GM18505 (cell line): ENCODE results near the gene CMTM5.

Experiments used
- ATAC-seq: cut with Tn5 transposase; IDR thresholded peaks from one replicate; pipeline ENCODE4 v1.9.1; 2021; ENCODE audit not compliant: unreplicated experiment
- POLR2A ChIP-seq: IDR thresholded peaks from 4 replicates; pipeline ENCODE4 v1.6.1; 2011; ENCODE audit warnings: borderline replicate concordance; ENCODE audit not compliant: insufficient read depth, insufficient read length; ENCODE audit errors: extremely low read depth

The CMTM5 gene

GRCh38 chr14:23401291-23401690 lies 24.4 kb downstream of the CMTM5 start:
- TF ChIP-seq POLR2A, result no peak
- ATAC-seq, result no peak

DNA sequence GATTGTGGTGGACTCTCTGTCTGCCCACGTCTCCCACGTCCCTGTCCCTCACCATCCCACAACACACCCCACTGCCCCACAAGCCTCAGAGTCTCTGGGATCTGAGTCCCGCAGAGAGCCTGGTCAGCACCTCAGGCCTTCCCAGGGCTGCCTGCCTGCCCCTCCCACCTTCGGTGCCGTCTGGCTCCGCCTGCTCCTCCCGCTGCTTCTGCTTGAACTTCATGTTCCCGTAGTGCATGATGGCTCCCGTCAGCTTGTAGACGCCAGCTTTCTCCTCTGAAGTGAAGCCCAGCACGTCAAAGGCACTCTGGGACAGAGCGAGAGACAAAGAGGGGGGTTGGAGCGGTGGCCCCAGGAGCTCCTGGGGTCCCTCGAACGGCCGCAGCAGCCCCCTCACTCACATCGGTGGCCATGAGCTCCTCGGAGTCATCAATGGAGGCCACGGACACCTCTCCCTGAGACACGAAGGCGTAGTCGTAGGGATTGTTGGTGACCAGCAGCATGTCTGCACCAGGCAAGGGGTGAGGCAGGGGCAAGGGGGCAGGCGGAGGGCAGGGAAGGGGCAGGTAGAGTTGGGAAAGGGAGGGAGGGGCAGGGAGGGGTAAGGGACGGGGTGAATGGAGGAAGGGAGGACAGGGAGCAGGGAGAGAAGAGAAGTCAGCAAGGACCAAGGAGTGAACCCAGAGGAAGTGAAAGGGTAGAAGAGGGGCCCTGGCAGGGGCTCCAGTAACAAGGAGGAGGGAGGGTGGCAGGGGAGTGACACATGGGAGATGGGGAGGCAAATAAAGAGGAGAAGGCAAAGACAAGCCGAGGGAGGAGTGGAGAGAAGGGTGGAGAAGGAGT lies 25.7 kb downstream of the CMTM5 start:
- TF ChIP-seq POLR2A, result no peak
- no peak for ATAC-seq

DNA sequence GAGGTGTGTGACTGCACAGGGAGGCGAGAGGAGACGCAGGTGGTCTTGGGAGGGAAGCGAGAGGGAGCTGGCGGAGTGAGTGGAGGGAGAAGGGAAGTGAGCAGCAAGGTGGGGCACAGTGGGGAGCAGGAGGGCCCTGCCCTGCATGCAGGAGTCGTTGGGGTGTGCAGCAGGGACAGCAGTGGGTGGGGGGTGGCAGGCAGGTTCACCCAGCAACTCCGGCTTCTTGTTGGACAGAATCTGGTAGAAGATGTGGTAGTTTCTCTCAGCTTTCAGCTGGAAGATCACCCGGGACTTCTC lies 26.2 kb downstream of the CMTM5 start:
- no peak for ATAC-seq
- TF ChIP-seq POLR2A, result no peak

DNA sequence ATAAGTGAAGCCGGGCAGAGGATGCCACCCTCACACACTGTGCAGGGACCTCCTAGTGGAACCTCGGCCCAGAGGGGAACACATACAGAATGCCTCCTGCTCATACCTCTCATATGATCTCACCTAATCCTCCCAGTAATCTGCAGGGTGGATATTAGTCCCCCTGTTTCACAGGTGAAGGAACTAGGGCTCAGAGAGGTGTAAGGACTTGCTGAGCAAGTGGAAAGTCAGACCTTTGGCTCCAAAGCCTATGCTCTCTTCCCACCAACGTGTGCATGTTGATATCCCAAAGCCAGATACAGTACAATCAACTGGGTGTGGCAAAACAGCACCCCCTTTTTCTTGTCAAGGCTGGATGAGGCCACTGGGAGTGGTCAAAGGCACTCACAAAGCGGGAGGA lies 27.1 kb downstream of the CMTM5 start:
- ATAC-seq, result no peak
- TF ChIP-seq POLR2A, result no peak

DNA sequence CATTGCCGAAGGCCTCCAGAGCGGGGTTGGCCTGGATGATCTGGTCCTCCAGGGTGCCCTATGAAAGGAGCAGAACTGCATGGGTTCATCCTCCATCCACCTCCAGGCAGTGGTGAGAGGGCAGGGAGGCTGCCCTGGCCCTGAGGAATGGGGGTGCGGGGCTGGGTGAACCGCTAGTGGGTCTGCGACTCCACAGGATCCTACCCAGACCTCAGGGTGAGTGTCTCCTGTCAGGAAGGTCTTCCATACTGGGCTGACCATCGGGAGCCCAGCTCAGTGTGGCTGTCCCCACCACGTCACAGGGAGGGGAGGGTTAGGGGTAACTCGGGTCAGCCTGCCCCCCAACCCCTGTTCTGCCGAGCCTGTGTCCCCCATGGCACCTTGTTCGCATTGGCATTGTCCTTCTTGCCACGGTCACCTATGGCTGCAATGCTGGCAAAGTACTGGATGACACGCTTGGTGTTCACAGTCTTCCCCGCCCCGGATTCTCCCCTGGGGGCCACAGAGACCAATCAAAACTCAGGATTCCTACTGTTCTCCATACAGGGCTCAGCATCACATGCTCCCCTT lies 27.6 kb downstream of the CMTM5 start:
- TF ChIP-seq POLR2A, result no peak
- no peak for ATAC-seq

- no peak for ATAC-seq
- TF ChIP-seq POLR2A, result no peak
Observed at GRCh38 chr14:23405096-23405495, 28.2 kb downstream of the CMTM5 start.

GRCh38 chr14:23405516-23406025 lies 28.7 kb downstream of the CMTM5 start:
- TF ChIP-seq POLR2A, result no peak
- no peak for ATAC-seq

DNA sequence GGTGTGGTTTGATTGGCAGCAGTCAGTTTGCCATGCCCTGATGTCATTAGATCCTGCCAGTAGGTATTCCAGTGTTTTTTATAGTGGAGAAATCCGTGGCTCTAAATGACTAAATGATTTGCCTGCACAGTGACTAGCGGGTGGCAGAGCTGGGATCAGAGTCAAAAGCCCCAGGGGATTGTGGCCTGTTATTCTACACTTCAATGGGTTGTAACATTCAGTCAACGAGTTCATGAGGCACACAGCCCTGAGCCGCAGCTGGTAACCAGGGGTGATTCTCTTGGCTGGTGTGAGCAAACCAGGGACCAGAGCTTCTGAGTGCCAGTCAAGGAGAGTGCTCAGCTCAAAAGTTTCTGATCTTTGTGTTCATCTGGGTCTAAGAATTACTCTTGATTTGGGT lies 29.4 kb downstream of the CMTM5 start:
- no peak for ATAC-seq
- no peak for TF ChIP-seq POLR2A

DNA sequence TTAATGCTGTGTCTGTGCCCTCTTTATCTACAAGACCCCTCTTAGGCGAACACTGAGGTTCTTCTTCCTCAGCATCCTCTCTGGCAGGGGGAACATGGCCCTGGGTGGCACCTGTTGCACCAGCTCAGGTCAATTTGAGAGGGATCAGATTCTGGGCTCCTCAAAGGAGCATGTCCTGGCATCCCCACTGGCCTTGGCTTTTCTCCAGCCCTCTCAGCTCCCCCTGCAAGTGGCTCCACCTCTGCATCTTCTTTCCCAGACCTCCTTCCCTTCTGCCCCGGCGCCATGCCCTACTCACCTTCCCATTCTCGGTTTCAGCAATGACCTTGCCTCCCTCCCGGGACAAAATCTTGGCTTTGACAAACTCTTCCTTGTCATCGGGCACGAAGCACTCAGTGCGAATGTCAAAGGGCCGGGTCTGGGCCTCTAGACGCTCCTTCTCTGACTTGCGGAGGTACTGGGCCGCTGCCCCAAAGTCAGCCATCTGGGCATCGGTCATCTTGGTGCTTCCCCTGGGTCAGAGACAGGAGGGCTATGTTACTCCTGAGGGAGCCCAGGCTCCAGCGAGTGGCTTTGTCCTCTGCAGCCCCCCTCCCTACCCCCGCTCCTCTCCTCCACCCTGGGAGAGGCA lies 30.0 kb downstream of the CMTM5 start:
- no peak for TF ChIP-seq POLR2A
- ATAC-seq, result no peak

DNA sequence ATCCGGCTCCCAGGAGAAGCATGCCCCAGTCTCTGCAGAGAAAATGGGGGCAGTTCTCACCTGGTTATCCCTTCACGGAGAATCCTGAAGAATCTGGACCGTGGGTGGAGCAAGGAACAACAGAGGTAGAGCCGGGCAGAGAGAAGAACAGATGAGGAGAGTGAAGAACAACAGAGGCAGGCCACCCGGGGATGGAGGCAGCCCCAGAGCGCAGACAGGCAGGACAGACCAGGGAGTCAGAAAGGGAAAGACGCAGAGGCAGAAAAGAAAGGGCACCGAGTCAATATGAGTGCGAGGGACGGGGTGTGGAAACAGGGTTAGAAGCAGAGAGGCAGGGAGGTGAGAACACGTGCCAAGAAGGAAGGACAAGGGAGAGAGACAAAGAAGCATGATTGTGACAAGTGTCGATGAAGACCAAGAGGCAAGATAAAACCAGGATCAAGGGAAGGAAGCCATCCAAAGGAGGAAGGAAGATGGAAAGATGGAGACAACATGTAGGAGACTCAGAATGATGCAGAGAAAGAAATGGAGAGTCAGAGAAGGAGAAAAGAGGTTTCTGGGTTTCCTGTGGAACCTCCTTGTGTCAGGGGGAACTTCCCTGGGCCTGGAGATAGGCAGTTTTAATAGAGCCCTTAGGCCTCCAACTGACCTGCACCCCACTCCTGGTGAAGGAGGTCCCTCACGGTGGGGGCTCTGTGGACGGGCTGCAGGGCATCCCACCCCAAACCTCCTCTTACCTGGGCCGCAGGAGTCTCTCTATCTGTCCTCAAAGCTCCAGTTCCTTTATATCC lies 30.9 kb downstream of the CMTM5 start, which contains the start of gene MYH6:
Gene MYH6 (minus strand): TSS at position 758 of the 791 bp plus-strand sequence. CDS start 1,050 bp downstream, outside the sequence.
- ATAC-seq, result no peak
- TF ChIP-seq POLR2A, result no peak

DNA sequence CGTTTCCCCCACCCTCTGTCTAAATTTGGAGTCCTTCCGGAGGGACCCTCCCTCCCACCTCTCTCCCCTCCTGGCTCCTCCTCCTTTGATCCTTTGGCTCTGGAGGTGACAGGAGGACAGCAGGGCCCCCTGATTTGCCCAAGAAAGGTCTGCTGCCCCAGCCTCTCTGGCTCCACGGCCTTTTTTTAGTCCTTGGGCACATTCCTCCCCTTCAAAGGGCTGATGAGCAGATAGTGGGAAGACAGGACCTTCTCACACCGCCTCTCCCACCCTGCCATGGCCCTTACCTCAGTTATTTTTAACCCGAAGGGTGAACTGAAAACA lies 31.4 kb downstream of the CMTM5 start:
- ATAC-seq, result no peak
- no peak for TF ChIP-seq POLR2A

DNA sequence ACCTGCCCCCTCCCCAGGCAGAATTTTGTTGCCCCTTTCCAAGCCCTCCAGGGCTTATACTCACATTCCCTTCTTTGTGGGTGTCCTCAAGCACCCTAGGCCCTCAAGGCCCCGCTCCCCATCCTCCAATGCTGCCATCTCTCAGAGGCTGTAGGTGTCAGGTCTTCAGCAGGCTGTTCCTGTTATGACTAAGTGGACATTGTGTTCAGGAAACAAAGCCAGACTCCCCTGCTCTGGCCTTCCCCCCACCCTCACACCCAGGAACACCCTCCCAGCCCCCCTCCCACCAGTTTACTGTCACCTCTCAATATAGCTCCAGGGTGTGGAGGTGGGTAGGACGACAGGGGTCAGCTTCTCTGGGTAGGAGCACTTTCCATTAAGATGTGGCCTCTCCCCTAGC lies 32.6 kb downstream of the CMTM5 start:
- no peak for TF ChIP-seq POLR2A
- ATAC-seq, result no peak

- ATAC-seq, result no peak
- TF ChIP-seq POLR2A, result no peak
Observed at GRCh38 chr14:23409966-23410635, 33.3 kb downstream of the CMTM5 start.
